Stimulated activated CD4-positive, alpha-beta T cell treated with anti-CD3 and anti-CD28 coated beads, TNF-alpha, amount 100 ng/mL, for 4 hours (primary cell): ENCODE measurements around the gene TMCO2.
"Not testable (repeated sequence)": the region's sequence is repeated elsewhere in the genome, so short reads cannot be mapped to it uniquely, and the experiment has no call there.

Experiments used
- DNase-seq, 3 experiments: peaks; one replicate each; pipeline ENCODE4 v3.0.0-alpha.2; 2020; ENCODE audit warnings: low read depth in 3 of 3

The TMCO2 gene

DNA sequence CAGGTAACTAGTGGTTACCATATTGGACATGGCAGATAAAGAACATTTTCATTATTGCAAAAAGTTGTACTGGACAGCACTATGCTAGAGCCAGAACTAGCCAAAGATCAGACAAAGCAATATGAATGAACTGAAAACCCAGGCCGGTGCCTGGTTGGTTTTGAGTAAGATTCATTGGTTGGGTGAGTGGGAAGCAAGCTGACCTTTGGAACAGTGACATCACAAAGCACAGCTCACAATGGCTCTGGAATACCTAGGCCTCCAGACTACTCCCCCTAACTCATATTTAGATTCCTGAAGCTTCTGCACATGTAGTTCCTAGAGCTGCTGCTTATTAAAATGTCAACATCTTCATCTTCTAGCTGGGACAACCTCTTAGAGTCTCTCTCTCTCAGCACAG lies at the start of gene TMCO2:
TSS of gene TMCO2 (plus strand) at position 283 of the 400 bp plus-strand sequence. CDS start at position 340, 57 bp downstream.
- no peak for DNase-seq

DNA sequence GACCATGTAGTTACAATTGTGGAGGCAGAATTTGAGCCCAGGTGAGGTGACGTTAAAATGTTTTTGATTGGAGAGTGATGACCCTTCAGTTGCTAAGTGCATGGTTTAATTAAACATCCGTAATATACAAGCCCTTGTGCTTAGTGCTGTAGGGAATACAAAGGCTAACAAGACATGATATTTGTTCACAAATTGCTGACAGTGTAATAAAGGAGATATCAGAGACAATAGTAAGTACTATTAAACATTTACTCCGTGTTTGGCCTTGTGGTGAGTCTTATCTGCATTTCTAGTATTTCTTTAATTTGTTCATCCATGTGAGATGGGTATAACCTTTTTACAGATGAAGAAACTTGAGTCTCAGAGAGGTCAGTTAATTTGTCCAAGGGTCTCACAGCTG lies 48.6 kb upstream of the TMCO2 start:
- no peak for DNase-seq

DNA sequence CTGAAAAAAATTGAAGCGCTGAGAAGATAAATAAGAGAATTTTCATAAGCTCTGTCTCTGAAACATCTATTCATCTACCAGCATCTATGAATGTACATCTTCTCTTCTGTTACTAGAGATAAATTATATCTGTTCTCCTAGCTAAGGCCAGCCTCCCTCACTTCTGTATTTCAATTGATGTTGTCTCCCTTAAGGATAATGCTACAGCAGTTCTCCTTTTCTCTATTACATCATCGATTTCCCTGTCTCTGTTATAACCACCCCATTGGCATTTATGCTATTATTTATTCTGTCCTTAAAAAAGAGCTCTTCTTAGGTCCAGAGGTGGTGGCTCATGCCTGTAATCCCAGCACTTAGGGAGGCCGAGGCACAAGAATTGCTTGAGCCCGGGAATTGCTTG lies 42.9 kb upstream of the TMCO2 start:
- no peak for DNase-seq

DNA sequence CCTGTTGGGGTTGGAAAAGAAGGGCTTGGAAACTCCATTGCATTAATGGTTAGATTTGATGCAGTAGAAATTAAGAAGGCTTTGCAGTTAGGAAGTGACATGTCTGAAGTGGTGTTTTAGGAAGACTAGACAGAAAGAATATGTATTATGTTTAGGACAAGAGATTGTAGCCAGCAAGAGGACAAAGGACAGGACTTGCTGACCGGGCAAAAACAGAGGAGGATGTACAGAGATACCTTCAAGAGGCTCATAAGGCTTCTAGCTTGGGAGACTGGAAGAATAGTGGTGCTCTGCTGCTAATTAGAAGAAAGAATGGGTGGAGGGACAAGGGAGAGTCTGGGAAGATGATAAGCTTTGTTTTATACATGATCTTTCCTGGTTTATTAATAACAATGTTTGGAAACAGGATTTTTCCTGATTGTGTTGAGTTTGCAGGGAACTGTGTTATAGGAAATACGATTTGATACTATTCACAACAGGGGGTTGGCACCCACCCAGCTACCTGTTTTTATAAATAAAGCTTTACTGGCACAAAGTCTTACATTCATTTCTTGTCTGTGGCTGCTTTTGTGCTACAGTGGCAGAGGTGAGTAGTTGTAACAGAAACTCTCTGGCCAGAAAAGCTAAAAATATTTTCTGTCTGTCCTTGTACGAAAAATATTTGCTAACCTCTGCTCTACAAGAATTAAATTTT lies 37.1 kb upstream of the TMCO2 start:
- DNase-seq = no peak

DNA sequence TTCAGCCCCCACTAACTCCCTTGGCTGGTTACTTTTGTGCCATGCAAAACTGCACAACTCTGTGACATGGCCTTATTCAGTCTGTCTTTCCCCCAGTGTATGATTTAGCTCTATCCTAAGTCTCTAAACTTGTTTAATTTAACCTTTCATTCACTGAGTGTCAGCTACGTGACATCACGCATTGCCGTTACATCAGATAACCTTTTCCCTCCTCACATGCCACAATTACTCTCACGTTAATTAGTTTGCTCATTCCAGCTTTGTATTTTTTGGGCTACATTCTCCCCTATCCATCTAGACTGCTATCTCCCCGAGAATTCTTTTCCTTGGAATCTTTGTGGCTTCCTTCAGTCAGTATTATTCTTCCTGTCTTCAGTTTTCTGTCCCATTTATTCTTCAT lies 29.4 kb upstream of the TMCO2 start:
- DNase-seq = no peak

DNA sequence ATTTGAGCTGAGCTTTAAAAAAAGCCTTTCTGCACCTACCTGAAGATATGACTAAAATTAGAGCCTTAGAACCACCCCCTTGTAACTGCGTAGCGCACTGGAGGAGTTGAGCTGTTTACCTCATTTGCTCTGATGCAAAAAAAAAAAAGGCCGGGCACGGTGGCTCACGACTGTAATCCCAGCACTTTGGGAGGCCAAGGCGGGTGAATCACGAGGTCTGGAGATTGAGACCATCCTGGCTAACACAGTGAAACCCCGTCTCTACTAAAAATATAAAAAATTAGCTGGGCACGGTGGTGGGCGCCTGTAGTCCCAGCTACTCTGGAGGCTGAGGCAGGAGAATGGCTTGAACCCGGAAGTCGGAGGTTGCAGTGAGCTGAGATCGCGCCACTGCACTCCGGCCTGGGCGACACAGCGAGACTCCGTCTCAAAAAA lies 26.2 kb upstream of the TMCO2 start:
- not testable (repeated sequence) for DNase-seq

DNA sequence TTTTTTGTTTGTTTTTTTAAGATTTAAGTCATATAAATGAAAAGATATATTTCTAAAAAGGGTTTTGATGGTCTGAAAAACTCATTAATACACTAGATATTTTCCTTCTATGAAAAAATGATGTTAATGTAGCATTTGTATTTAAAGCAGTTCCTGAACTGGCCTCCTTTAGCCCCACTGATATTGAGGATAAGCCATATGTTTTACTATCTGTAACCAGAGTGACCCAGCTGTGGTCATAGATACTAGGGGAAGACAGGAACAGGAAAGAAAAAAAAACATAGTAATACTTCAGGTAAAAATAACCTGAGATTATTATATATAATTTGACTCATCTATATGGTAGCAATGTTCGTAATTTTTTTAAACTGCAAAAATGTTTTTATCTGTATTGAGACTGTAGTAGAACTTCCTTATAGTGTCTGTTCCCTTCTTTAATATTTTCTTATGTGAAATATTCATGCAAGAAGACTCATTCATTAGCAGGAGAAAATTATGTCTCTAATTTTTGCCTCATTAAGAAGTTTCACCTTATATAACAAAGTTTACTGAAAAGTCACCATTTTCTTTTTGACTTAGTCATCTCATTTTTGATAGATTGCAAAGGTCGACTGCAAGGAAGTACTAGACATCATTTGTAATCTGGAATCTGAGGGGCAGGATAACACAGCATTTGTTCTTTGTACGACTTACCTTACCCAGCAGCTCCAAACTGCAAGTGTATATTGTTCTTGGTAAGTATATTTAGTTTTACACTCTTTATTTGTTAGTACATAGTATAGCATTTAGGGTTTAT lies 25.6 kb upstream of the TMCO2 start:
- DNase-seq = no peak

DNA sequence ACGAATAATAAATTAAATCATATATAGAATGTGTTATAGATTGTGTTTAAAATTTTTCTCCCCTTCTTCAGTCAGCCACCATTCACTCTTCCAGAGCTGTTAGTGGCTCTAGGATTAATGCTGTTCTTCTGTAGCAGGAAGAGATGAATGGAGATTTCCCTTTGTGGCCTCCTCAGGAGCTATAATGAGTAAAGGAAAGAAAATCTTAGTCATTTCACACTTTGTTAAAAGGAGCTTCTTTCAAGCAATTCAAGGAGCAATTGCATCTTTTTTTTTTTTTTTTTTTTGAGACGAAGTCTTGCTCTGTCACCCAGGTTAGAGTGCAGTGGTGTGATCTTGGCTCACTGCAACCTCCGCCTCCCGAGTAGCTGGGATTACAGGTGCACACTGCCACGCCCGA lies 23.7 kb upstream of the TMCO2 start:
- DNase-seq = no peak

DNA sequence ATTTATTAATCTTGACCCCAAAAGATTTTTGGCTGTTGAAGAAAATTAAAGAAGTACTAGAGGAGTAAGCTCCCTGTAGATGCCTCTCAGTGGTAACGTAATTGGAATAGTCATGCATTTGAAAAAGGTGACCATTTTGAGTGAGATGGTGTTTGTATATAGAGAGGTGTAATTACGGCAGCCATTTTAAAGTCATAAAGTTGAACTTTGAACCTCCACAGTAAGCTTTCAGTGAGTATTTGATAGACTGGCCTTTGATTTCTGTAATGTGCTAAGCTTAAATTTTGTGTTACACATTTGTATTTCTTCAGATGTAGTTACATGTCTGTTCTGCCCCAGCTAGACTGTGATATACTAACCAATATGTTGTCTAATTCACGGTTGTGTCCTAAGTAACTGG lies 21.5 kb upstream of the TMCO2 start:
- DNase-seq = no peak

DNA sequence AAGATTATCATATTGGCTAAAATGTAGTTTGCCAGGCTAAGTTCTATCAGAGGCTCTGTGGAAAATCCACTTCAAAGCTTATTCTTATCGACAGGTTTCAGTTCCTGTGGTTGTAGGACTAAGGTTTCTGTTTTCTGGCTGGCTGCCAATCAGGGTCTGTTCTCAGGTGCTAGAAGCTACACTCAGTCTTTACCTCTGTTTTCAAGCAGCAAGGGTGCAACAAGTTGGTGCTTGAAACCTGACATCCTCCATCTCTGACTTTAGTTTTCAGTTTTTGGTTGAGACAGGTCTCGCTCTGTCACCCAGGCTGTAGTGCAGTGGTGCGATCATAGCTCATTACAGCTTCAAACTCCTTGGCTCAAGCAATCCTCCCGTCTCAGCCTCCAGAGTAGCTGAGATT lies 15.3 kb upstream of the TMCO2 start:
- peak in 2 of 3 experiments; percentile 8 to 13 for DNase-seq

DNA sequence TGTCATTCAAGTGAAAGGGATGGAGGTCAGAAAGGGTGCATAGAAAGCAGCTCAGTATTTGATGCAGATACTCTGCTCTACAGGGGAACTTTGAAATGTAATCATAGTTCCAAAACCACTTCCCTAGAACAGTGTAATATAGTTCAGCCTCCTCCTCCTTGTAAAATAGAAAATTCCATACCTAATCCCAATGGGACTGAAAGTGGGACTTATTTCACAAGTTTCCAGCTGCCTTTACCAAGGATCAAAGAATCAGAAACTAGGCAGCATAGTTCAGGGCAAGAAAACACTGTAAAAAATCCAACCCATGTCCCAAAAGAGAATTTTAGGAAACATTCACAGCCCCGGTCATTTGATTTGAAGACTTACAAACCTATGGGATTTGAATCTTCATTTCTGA lies 8.1 kb upstream of the TMCO2 start:
- DNase-seq = no peak

DNA sequence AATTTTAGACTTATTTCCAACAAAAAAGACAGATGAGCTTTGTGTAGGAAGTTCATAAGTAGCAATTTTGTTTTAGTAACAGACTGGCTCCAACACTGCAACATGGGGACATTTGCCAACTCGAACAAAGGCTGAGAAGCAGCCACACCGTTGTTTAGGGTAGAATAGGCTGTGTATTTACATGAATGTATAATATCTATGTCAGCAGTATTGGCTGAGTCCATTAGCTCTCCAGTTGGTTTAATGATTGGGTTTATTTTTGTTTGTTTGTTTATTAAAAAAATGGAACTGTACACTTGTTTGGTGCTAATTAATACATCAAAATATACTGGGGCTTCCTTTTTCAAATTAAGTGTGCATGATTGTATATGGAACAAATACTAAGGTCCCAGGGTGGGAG lies 7.3 kb upstream of the TMCO2 start:
- no peak for DNase-seq

DNA sequence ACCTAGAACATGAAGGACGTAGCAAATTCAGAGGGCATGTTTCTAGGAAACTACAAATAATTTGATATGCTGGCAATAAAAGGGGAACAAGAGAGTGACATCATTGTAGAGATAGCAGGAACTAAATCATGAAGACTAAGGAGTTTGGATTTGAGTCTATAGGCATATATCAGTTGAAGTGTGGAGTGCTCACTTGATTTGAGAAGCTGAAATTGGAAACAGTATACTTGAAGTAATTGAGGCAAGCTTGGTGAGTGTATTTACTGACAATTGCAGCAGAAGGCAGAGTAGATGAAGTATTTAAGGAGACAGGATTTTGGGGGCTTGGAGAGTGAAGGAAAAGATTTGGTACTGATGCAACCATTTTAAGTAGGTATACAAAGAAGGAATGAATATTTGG lies 6.4 kb upstream of the TMCO2 start:
- no peak for DNase-seq

DNA sequence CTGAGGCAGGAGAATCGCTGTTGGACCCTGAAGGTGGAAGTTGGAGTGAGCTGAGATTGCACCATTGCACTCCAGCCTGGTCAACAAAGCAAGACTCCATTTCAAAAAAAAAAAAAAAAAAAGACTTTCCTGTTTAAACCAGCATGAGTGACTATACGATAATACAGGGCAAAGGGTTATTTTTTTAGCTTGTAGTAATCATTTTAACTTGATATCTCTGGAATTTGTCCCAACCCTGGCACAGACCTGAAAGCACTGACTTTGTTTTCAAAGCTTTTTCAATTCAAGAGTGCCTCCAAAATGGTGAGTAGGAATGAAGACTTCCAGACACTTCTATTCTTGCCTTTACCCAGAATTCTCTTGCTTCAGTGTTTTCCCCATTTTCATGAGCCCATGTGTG lies 4.4 kb upstream of the TMCO2 start:
- no peak for DNase-seq

DNA sequence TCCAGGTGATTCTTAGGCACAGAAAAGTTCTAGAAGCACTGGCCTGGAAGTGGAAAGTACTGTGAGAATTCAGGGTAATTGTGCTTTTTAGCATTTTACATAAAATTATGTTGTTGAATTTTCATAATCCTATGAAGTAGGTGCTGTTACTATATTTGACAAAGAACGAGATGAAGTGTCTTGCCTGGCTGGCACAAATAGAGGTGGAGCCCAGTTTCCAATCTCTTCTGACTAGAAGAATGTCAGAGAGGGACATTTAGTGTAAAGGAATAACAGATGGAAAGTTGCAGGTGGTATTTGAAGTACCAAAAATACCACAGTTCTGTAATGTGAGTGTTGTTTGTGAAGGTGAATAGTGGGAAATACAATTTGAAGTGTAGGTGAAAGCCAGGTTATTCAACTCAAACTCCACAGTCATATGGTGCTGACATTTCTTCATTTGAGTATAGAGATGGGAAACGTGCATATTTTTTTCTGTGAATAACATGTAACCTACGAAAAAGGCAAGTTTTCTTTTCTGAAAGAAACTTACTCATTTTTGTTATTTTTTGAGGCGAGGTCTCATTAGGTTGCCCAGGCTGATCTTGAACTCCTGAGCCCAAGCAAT lies 3.5 kb upstream of the TMCO2 start:
- no peak for DNase-seq

DNA sequence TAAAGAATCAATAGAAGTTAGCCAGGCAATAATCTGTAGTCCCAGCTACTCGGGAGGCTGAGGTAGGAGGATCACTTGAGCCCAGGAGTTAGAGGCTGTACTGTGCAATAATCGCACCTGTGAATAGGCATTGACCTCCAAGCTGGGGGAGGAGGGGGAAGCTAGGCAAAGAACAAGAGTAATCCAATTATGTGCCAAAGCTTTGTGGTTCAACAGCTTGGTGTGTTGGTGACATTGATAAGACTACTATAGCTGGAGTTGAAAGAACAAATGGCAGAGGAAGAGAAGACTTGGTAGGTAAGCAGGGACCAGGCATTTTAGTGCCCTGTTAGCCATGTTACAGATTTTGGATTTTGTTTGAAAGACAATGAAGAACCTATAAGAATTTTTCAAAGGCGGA lies 2.1 kb upstream of the TMCO2 start:
- DNase-seq = no peak

DNA sequence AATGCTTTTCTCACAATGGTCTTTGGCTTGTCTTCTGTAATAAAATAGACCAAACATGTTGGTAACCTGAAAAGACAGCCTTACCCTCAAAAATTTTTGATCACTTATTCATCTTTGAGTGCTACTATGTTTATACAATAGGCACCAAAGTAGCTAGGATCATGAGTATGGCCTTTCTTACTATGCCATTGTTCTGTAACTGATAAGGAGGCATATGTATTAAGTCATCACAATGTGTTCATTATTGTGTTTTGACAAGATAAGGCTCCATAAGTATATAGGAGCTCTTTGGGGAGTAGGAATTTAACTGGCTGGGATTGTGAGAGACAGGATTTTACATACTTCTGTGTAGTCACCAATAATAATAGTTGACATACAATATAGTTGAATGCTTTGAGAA lies 675 bp downstream of the TMCO2 start:
- DNase-seq = no peak

DNA sequence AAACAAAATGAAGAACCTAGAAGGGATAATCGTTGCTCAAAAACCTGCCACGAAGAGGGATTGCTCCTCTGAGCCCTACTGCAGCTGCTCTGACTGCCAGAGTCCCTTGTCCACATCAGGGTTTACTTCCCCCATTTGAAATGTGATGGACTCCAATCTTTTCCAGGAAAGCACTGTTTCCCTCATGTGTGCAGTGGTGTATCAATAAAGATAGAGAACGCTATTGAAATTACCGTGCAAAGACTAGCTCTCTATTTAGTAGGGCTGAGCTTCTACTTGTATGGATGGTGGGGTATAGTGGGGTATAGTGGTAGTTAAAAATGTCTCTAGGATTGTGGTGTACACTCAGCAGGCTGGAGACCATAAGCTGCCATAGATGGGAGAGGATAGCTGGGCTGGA lies 3.7 kb downstream of the TMCO2 start:
- DNase-seq = no peak

DNA sequence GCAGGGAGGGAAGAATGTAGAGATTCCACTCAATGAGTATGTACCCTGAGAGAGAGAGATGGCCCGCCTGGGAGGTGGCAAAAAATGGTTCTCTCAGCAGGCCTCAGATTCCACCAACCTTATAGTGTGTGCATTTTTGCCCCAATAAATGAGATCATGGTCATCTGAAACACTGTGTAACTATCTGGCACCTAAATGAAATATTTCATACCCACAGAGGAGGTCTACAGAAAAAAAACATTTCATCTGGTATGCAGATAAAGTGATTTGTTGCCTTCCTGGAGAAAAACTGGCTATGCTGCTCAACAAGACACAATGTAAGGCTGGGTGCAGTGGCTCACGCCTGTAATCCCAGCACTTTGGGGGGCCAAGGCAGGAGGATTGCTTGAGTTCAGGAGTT lies 4.9 kb downstream of the TMCO2 start:
- no peak for DNase-seq

DNA sequence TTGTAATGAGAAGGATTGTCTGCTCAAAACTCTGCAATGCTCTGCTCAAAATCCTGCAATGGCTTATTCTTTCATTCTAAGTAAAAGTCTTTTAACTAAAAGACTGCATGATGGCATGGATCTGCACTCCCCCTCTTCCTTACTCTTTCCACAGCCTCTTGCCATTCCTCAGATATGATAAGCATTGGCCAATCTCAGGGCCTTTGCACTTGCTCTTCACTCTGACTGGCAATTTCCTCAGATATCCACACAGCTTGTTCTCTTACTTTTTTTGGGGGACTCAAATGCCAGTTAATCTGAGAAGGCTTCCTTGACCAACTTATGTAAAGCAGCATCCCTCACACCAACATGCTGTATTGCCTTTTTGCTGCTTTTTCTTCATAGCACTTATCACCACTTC lies 7.5 kb downstream of the TMCO2 start:
- DNase-seq = no peak

DNA sequence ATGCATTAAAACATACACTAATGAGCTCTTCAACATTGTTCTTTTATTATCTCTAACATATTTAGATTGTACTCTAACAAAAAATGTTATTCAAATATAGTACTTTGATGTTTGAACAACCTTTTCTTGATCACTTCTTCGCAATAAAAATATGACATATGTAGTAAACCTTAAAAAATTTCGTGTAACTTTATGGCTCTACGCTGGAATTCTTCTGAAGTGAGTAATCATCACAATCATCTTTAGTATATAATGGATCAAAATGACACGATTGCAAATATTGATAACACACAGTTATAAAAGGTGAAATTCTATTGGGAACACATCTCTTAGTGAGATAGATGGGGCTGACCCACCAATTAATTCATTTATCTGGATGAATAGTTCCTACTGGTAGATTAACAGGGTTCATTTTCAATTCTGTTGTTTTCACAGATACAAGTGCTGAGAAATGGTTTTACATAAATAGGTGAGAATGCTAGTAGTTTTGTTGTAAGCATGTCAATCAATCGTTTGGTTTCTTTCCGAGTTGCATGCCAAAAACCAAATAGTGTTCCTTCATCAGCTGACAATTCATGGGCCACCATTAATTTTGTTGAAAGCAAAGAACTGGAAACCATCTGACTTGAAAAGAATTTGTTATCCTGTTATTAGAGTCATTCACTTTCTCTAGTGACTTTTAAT lies 8.8 kb downstream of the TMCO2 start:
- no peak for DNase-seq

DNA sequence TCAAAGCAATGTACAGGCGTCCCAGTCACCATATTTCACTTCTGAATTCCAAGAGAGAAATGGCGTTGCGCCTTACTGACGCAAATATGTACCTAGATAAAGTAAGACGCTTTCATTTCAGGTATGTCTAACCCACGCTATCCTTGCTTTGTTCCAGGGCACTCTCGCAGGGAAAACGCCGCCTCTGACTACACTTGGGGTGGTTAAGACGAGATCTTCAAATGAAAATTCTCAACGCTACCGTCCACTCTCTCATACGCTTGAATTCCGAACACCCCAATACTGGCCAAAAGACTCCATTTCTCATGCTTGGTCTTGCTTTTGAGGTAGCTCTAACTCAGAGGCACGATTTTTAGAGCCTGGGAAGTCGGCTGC lies 9.6 kb downstream of the TMCO2 start:
- no peak for DNase-seq
